GM20000 (cell line): ENCODE data around the gene ILKAP.

Experiments
- DNase-seq: peaks from one replicate; pipeline ENCODE4 v3.0.0; 2012; ENCODE audit warnings: low spot score
- CTCF ChIP-seq: IDR thresholded peaks from 2 replicates; pipeline ENCODE4 v1.5.1; 2012; ENCODE audit warnings: mild to moderate bottlenecking, control low read depth; ENCODE audit errors: extremely low read depth, missing control alignments

ILKAP gene

GRCh38 chr2:238203094-238203972, at the start of gene ILKAP:
Gene ILKAP (minus strand): TSS chr2:238203695. CDS start chr2:238203553, 142 bp downstream.
- TF ChIP-seq CTCF, result no peak
- peak; percentile 100 for DNase-seq

- no peak for DNase-seq
- no peak for TF ChIP-seq CTCF
Measured at GRCh38 chr2:238252766-238253630, 49.5 kb upstream of the ILKAP start.

- DNase-seq, result no peak
- TF ChIP-seq CTCF, result no peak
Measured at GRCh38 chr2:238251986-238252385, 48.5 kb upstream of the ILKAP start.

- no peak for DNase-seq
- no peak for TF ChIP-seq CTCF
Measured at GRCh38 chr2:238251331-238251730, 47.8 kb upstream of the ILKAP start.

- no peak for TF ChIP-seq CTCF
Measured at GRCh38 chr2:238250896-238251295, 47.4 kb upstream of the ILKAP start.

GRCh38 chr2:238247841-238248453, 44.5 kb upstream of the ILKAP start:
- TF ChIP-seq CTCF, result no peak
- no peak for DNase-seq

More at GRCh38 chr2:238250896-238251295, 47.4 kb upstream of the ILKAP start:
- DNase-seq, result no peak
